Hepatocyte (in vitro differentiated cells): ENCODE results near the gene EGLN1.

Source experiments
- EZH2 ChIP-seq: fragments of 200-600 bp; sonication (generic); IDR thresholded peaks from 2 replicates; pipeline ENCODE4 v1.6.1; 2016; ENCODE audit warnings: antibody characterized with exemption, mild to moderate bottlenecking, borderline replicate concordance
- EZH2phosphoT487 ChIP-seq: fragments of 200-600 bp; sonication (generic); IDR thresholded peaks from one replicate; pipeline ENCODE4 v1.6.1; 2018; ENCODE audit warnings: antibody characterized with exemption, mild to moderate bottlenecking, low read depth, moderate library complexity; ENCODE audit not compliant: unreplicated experiment, severe bottlenecking
- TF ChIP-seq, protein P1 (sequence below): fragments of 200-600 bp; sonication (generic); IDR thresholded peaks from 2 replicates; pipeline ENCODE4 v1.5.1; 2016; ENCODE audit warnings: antibody characterized with exemption, mild to moderate bottlenecking; ENCODE audit not compliant: poor library complexity

DNA sequence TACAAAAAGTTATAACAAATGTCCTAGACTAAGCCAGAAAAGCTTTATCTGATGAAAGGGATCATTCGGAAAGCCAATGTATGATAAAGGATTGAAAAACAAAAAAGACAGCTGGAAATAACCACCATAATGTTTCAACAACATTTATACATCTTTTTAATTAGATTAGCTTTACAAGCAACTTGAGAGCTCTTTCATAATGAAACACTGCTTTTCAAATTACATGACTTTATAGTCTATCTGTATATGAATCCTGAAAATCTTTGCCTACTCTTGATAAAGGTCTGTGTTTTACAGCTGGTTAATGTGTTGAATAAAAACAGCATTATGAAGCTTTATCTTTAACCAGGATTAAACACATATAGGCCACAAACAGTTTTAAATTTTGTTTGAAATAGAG, 58.5 kb downstream of the EGLN1 start:
- TF ChIP-seq, protein P1, sequence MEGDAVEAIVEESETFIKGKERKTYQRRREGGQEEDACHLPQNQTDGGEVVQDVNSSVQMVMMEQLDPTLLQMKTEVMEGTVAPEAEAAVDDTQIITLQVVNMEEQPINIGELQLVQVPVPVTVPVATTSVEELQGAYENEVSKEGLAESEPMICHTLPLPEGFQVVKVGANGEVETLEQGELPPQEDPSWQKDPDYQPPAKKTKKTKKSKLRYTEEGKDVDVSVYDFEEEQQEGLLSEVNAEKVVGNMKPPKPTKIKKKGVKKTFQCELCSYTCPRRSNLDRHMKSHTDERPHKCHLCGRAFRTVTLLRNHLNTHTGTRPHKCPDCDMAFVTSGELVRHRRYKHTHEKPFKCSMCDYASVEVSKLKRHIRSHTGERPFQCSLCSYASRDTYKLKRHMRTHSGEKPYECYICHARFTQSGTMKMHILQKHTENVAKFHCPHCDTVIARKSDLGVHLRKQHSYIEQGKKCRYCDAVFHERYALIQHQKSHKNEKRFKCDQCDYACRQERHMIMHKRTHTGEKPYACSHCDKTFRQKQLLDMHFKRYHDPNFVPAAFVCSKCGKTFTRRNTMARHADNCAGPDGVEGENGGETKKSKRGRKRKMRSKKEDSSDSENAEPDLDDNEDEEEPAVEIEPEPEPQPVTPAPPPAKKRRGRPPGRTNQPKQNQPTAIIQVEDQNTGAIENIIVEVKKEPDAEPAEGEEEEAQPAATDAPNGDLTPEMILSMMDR = no peak
- TF ChIP-seq EZH2 = no peak
- TF ChIP-seq EZH2phosphoT487 = no peak
